Thyroid gland (tissue), 4 donors: ENCODE data around the gene CPN2.

Experiments used
- CTCF ChIP-seq, 6 experiments: fragments of 200-600 bp in 3 of 6; fragments of 450-650 bp in 3 of 6; sonication (generic) in 3 of 6; IDR thresholded peaks; one replicate each; pipeline ENCODE4 v1.5.1; 2016 to 2019; ENCODE audit warnings: antibody characterized with exemption in 6 of 6, mild to moderate bottlenecking in 2 of 6, inconsistent platforms in 1 of 6, moderate library complexity in 1 of 6
- POLR2A ChIP-seq, 2 donors: fragments of 450-650 bp; IDR thresholded peaks; one replicate each; pipeline ENCODE4 v1.6.1; 2017; ENCODE audit warnings: antibody characterized with exemption in 2 of 2, mild to moderate bottlenecking in 2 of 2, moderate library complexity in 1 of 2

GRCh38 chr3:194329583-194329965 is 21.6 kb downstream of the CPN2 start:
- TF ChIP-seq CTCF (IDR thresholded peaks at IDR 0.05) (no peak), POLR2A (IDR thresholded peaks at IDR 0.05) (no peak)
